ENCODE results near the gene RGS3. TPM values are rescaled to one million over a fixed set of nuclear protein-coding genes. Genes with fewer than 3 reads are reported as not detected.
A peak's percentile ranks its signal among the peaks of the same experiment; 100 is the strongest.

RGS3 gene
- total RNA-seq, 1 experiment from 2014 or later = 71.1 TPM

GRCh38 chr9:113634596-113635515 lies 171.3 kb downstream of the RGS3 start:
- Mint-ChIP-seq H3K27me3 (ENCODE audit: insufficient read depth, unreplicated experiment) (no peaks in the 10 kb centered on the region), H3K4me3 (ENCODE audit: unreplicated experiment) (no peak overlapping the region), H3K4me1 (ENCODE audit: low read depth, unreplicated experiment) (peaks cover 13% of the 10 kb centered on the region), H3K9me3 (ENCODE audit: unreplicated experiment) (no peaks in the 10 kb centered on the region), H3K27ac (ENCODE audit: unreplicated experiment) (no peak overlapping the region), H3K36me3 (ENCODE audit: insufficient read depth, unreplicated experiment) (no peaks in the 10 kb centered on the region)
- no peak overlapping the region for H3K4me3 ChIP-seq (ENCODE audit: low read depth, low read length)
- intact Hi-C loops (cut with micrococcal nuclease; ENCODE audit: unreplicated experiment) = loop anchor here (1.0 kb wide), 1 partner anchor 32 kb away; no protein-coding TSS in a partner anchor
- no TSS peak for BruUV-seq (replicated peaks)
- no peaks in the 10 kb centered on the region for H3K27me3 ChIP-seq (replicated peaks; ENCODE audit: control insufficient read depth, insufficient read depth, low read length)
- TF ChIP-seq CTCF (IDR thresholded peaks at IDR 0.05; ENCODE audit: insufficient read depth in 1 of 2, low read depth in 1 of 2, low read length in 1 of 2, severe bottlenecking in 1 of 2, unreplicated experiment in 1 of 2) = no peak
- peak in 1 of 2 experiments; percentile 7 for DNase-seq
- ChIA-PET CTCF (interaction anchor here (1.1 kb wide), 2 partner anchors 20 to 43 kb away, joined by 3 to 5 read pairs; no protein-coding TSS in a partner anchor), POLR2A (interaction anchor here (0.6 kb wide), 1 partner anchor 1406 kb away, joined by 8 read pairs; no protein-coding TSS in a partner anchor)
- no peaks in the 10 kb centered on the region for H3K36me3 ChIP-seq (ENCODE audit: control insufficient read depth, insufficient read depth, low read length)
- H3K9me3 ChIP-seq = no peaks in the 10 kb centered on the region
- H3K4me1 ChIP-seq = peaks cover 11% of the 10 kb centered on the region

GRCh38 chr9:113635586-113635985 lies 172.1 kb downstream of the RGS3 start:
- CTCF ChIA-PET = interaction anchor here (1.1 kb wide), 2 partner anchors 19 to 44 kb away, joined by 3 to 5 read pairs; no protein-coding TSS in a partner anchor
- H3K27ac Mint-ChIP-seq (ENCODE audit: unreplicated experiment) = no peak overlapping the region

More at GRCh38 chr9:113635586-113635985, 172.1 kb downstream of the RGS3 start:
- BruUV-seq (replicated peaks) = no TSS peak
- no peaks in the 10 kb centered on the region for H3K36me3 Mint-ChIP-seq (ENCODE audit: insufficient read depth, unreplicated experiment)
- Histone ChIP-seq H3K36me3 (ENCODE audit: control insufficient read depth, insufficient read depth, low read length) (no peaks in the 10 kb centered on the region), H3K4me3 (ENCODE audit: low read depth, low read length) (no peak overlapping the region), H3K9me3 (no peaks in the 10 kb centered on the region), H3K4me1 (peaks cover 11% of the 10 kb centered on the region), H3K27me3 (replicated peaks; ENCODE audit: control insufficient read depth, insufficient read depth, low read length) (no peaks in the 10 kb centered on the region)
- peaks cover 13% of the 10 kb centered on the region for H3K4me1 Mint-ChIP-seq (ENCODE audit: low read depth, unreplicated experiment)
- intact Hi-C loops (cut with micrococcal nuclease; ENCODE audit: unreplicated experiment) = no loop called here
- peak in 1 of 2 experiments; percentile 13 for DNase-seq
- H3K27me3 Mint-ChIP-seq (ENCODE audit: insufficient read depth, unreplicated experiment) = no peaks in the 10 kb centered on the region
- H3K4me3 Mint-ChIP-seq (ENCODE audit: unreplicated experiment) = no peak overlapping the region
- no peaks in the 10 kb centered on the region for H3K9me3 Mint-ChIP-seq (ENCODE audit: unreplicated experiment)
- no peak for TF ChIP-seq CTCF (IDR thresholded peaks at IDR 0.05; ENCODE audit: insufficient read depth in 1 of 2, low read depth in 1 of 2, low read length in 1 of 2, severe bottlenecking in 1 of 2, unreplicated experiment in 1 of 2)
- POLR2A ChIA-PET = interaction anchor here (0.6 kb wide), 1 partner anchor 1406 kb away, joined by 8 read pairs; no protein-coding TSS in a partner anchor
